Astrocyte of the spinal cord (primary cell): ENCODE results near the gene PERCC1.

Experiments
- DNase-seq: peaks from one replicate; pipeline ENCODE4 v3.0.0; 2011; ENCODE audit warnings: low read depth, low spot score
- H3K4me3 ChIP-seq: 2 replicates; pipeline ENCODE4 v1.5.1; 2011; ENCODE audit warnings: low read depth, mild to moderate bottlenecking, low read length, moderate library complexity
- in situ Hi-C: cut with HindIII; loops from 2 replicates; pipeline ENCODE4 v1.10.0; 2017; ENCODE audit warnings: low sequenced_read_pairs
- TF ChIP-seq, protein P1 (sequence below): IDR thresholded peaks from 2 replicates; pipeline ENCODE4 v1.5.1; 2012; ENCODE audit warnings: low read depth, mild to moderate bottlenecking, low read length, inconsistent platforms

Gene PERCC1

DNA sequence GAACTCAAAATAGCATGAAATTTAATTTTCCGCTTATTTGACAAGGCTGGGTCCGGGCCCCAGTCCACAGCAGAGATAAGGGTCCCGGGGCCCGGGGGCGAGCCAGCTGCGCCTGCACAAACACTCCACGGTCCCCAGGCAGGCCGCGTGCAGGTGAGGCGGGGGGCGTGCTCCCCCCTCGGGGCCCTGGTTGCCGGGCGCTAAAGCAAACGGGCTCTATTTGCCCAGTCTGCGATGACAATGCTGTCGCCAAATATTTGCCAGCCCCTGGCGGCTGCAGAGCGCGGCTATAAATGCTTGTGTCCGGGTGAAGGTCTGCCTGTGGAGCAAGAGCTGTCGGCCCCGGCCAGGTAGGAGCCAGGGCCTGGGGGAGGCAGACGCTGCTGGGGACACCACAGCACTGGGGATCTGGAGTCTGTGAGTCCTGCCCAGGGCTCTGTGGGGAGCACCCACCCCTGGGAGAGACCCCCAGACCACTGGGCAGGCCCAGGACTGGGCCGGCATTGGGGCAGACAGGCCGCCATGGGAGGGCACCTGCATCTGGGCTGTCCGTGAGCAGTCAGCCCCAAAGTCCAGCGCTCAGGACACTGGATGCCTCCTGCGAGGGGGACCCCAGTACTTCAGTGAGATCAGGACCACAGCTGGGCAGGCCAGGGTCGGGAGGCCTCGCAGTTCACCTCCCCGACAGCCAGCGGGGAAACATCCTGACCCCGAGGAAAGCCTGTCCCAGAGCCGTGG is at the start of gene PERCC1:
Gene PERCC1, plus strand, starts transcription at position 320 of the 738 bp plus-strand sequence. CDS start 1,516 bp downstream, outside the sequence.
- in situ Hi-C loops = no loop called here
- H3K4me3 ChIP-seq = no peak within 1 kb of the TSS
- TF ChIP-seq, protein P1, sequence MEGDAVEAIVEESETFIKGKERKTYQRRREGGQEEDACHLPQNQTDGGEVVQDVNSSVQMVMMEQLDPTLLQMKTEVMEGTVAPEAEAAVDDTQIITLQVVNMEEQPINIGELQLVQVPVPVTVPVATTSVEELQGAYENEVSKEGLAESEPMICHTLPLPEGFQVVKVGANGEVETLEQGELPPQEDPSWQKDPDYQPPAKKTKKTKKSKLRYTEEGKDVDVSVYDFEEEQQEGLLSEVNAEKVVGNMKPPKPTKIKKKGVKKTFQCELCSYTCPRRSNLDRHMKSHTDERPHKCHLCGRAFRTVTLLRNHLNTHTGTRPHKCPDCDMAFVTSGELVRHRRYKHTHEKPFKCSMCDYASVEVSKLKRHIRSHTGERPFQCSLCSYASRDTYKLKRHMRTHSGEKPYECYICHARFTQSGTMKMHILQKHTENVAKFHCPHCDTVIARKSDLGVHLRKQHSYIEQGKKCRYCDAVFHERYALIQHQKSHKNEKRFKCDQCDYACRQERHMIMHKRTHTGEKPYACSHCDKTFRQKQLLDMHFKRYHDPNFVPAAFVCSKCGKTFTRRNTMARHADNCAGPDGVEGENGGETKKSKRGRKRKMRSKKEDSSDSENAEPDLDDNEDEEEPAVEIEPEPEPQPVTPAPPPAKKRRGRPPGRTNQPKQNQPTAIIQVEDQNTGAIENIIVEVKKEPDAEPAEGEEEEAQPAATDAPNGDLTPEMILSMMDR = no peak
- DNase-seq = no peak

DNA sequence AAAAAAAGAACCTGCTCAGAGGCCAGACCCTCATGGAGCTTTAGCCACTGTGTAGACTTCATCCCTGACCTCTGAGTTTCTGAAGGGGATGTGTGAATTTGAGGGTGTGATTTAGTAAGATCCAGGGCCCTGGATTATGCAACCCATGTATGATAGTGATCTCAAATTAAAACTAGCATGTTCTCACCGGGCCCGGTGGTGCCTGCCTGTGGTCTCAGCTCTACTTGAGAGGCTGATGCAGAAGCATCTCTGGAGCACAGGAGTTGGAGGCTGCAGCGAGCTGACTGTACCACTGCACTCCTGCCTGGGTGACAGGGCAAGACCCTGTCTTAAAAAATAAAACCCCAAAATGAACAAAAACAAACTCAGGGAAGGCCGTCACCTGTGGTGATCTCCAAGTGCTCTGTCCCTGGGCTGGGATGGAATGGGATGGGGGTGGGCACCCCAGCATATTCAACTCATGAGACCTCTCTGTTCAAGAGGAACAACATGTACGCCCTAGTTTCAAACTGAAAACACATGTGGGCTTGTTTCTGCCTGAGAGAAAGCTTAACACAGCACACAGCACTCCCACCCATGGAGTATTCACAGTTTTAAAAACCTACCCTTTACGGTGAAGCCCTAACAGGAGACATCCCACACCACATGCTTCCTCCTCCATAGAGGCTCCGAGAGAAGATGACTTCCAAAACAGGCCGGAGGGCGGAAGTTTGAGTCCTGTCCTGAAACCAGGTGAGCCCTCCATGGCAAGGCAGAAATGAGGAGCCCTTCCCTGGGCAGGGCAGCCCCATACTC is 49.1 kb upstream of the PERCC1 start:
- in situ Hi-C loops = no loop called here
- no peak overlapping the region for H3K4me3 ChIP-seq
- TF ChIP-seq, protein P1 = no peak
- DNase-seq = no peak

DNA sequence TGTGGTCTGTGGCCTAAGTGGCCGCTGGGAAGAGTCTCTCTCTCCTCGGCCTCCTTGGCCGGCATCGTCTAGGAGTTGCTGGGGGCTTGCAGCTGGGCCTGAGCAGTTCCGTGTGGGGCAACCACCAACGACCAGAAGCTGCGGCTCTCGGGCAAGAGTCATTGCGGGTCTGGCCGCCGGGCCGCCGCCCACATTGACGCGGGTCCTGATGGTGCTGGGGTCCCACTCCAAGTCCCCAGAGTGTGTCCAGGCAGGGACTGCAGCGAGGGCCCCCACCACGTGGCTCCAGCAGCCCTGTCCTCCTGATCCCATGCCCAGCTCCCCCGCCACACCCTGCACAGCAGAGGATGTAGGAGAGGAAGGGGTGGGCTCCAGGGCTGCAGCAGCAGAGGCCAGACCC is 47.3 kb upstream of the PERCC1 start:
- in situ Hi-C loops = no loop called here
- DNase-seq = no peak
- no peak overlapping the region for H3K4me3 ChIP-seq
- TF ChIP-seq, protein P1 = no peak

DNA sequence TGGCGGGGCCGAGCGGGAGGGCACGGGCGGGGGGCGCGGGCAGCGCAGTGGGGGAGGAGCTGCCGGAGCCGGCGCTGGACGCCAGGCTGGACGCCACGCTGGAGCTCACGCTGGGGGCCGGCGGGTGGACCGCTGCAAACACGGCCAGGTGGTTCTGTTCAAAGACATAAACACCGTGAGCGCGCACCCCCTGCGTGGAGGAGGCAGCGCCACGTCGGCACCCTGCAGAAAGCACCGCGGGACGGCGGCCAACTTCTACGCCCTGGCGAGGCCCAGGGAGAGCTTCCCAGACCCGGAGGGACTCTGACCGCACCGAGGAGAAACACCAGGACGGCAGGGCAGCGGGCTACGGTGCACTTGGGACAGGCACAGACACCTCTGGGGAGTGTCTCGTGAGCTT is 45.6 kb upstream of the PERCC1 start:
- in situ Hi-C loops = no loop called here
- no peak for DNase-seq
- H3K4me3 ChIP-seq = no peak overlapping the region
- TF ChIP-seq, protein P1 = no peak

DNA sequence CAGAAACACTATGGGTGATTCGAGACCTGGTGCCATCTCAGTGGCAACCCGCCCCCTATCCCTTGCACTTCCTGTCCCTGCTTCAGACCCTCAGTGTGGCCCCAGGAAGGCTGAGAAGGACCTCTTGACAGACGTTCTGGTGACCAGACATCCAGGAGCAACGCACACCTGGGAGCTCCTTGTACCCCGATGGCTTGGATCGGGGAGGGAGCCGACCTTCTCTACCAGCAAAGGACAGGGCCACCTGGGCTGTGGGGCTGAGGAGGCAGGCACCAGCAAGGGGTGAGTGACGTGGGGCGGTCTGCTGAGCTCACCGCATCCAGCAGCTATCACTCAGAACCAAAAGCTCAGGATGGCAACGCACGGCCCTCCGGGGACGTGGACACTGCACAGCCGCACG is 43.5 kb upstream of the PERCC1 start:
- in situ Hi-C loops = no loop called here
- no peak overlapping the region for H3K4me3 ChIP-seq
- TF ChIP-seq, protein P1 = no peak
- DNase-seq = no peak

DNA sequence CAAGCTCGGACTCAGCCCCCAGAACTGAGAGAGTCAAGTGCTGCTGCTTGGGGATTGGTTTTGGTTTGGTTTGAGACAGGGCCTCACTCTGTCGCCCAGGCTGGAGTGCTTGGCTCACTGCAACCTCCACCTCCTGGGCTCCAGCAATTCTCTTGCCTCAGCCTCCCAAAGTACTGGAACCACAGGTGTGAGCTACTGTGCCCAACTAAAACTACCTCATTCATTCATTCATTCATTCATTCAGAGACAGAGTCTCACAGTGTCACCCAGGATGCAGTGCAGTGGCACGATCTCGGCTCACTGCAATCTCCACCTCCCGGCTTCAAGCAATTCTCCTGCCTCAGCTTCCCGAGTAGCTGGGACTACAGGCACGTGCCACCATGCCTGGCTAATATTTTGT is 41.1 kb upstream of the PERCC1 start:
- DNase-seq = no peak

More for the DNA sequence above, 41.1 kb upstream of the PERCC1 start:
- TF ChIP-seq, protein P1 = no peak
- H3K4me3 ChIP-seq = no peak overlapping the region
- in situ Hi-C loops = no loop called here
